ENCODE data around the gene LMNTD2. TPM values are rescaled to one million over a fixed set of nuclear protein-coding genes. Genes with fewer than 3 reads are reported as not detected.
"Not testable (repeated sequence)": the region's sequence is repeated elsewhere in the genome, so short reads cannot be mapped to it uniquely, and the experiment has no call there.

Gene LMNTD2
- total RNA-seq, 1 donor from 2014 or later, result 0.47 TPM

DNA sequence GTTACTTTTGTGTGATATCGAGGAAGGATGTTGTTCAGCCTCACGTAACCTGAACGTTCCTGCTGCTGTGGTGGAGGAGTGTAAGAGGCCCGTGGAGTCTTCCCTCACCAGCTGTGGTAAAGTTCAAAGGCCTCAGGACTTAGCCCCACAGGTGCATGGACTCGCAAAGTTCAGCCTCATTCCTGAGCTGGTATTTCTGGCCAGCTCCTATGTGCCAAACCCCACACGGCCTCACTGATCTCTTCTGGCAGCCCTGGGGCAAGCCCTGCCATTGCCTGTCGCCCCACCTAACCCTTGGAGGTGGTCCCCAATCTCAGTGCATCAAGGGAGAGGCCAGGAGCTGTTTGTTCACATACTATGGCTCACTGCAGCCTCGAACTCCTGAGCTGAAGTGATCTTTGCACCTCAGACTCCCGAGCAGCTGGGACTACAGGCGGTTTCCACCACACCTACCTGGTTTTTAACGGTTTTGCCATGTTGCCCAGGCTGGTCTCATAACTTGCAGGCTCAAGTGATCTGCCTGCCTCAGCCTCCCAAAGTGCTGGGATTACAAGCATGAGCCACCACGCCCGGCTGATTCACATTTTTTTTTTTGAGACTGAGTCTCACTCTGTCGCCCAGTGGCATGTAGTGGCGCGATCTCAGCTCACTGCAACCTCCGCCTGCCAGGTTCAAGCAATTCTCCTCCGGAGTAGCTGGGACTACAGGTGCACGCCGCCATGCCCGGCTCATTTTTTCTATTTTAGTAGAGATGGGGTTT lies 17.9 kb upstream of the LMNTD2 start:
- DNase-seq, result no peak
- peaks cover 4% of the 10 kb centered on the region for H3K27me3 Mint-ChIP-seq
- peaks cover 14% of the 10 kb centered on the region for H3K36me3 Mint-ChIP-seq (ENCODE audit: low read depth)
- peak overlapping the region; percentile 53 for H3K27ac Mint-ChIP-seq
- peaks cover 34% of the 10 kb centered on the region for H3K4me1 Mint-ChIP-seq
- no peaks in the 10 kb centered on the region for H3K9me3 Mint-ChIP-seq
- intact Hi-C loops (cut with micrococcal nuclease), result loop anchor here (5.0 kb wide), 3 partner anchors 39 to 219 kb away; partner anchors contain the start of genes IRF7 and SLC25A22
- H3K4me3 Mint-ChIP-seq, result peak overlapping the region; percentile 84

DNA sequence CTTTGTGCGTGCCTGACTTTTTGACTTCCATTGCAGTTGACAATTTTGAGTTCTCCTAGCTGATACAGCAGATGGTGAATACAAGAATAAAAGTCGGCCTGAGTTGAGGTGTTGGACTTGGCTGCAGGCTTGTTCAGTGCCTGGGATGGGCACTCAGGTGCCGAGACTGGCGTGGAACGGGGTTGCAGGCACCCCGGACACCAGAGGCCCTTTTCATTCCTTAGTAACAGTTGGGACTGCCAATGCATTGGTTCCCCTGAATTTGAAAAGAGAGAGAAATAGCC lies 17.0 kb upstream of the LMNTD2 start:
- intact Hi-C loops (cut with micrococcal nuclease), result loop anchor here (2.0 to 5.0 kb wide), 4 partner anchors 17 to 220 kb away; partner anchors contain the start of genes IRF7, LMNTD2, RASSF7 and SLC25A22
- Mint-ChIP-seq H3K4me1 (peaks cover 34% of the 10 kb centered on the region), H3K27ac (peak overlapping the region; percentile 85)

DNA sequence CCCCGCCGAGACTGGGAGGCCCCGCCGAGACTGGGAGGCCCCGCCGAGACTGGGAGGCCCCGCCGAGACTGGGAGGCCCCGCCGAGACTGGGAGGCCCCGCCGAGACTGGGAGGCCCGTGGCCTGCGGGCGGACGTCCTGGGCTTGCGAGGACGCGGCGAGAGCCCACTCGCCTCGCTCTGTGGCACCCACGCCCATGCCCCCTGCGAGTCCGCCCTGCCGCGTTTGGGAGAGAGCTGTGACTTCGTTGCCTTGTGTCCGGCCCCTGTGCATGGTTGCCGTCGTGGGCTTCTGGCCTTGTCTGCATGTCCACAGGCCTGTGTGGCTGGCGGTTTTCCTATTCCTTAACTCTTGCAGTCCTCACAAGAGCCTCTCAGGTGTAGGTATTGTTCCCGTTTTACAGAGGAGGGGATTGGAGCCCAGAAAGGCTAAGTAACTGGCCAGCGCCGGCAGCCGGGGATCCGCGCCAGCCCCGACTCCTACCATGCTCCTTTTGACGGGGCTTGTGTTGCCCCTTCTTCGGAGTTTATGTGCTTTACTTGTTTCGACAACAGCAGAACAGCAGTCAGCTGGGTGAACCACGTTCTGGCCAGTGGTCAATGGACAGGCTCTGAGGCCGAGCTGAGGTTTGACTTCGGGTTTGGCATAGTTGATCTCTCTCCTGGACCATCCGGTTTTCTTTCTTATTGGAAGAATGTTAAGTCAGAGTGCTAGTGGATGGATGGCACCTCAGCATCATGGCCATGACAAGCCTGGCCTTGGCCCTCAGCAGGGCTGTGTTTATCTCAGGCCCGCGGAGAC lies 16.5 kb upstream of the LMNTD2 start:
- peaks cover 34% of the 10 kb centered on the region for H3K4me1 Mint-ChIP-seq

More for the DNA sequence above, 17.0 kb upstream of the LMNTD2 start:
- DNase-seq, result no peak
- Mint-ChIP-seq H3K4me3 (peak overlapping the region; percentile 84), H3K9me3 (no peaks in the 10 kb centered on the region), H3K27me3 (peaks cover 4% of the 10 kb centered on the region), H3K36me3 (ENCODE audit: low read depth) (peaks cover 11% of the 10 kb centered on the region)

DNA sequence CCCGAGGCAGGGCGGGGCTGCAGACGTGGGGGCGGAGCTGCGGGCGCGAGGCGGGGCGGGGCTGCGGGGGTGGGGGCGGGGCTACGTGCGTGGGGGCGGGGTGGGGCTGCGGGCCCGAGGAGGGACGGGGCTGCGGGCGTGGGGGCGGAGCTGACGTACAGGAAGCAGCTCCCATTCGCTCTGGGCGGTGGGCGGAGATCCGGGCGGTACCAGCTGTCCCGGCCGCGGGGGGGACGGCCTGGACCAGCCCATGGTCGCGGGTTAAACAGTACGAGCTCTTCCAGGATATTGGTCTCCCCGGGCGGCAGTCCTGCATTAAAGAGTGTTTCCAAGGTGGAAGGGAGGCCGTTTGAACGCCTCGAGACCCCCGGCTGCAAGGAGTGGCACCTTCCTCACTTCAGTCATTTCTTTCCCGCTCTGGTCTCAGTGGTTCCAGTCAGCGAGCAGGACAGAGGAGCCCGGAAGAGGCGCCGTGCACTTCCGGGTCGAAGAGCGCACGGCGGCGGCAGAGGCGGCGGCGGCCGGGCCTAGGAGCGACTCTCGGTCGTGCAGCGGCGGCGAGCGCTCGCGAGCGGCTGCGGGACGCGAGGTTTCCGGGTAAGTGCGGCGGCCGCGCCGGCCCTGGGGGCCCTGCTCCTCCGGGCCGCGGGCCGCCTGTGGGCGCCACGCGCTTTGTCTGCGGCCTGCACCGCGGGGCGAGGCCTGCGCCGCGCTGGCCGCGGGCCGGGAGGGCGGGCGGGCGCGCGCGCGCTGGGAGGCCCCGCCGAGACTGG lies 15.6 kb upstream of the LMNTD2 start, which contains the start of gene PHRF1:
Gene PHRF1 (plus strand): TSS at position 475 of the 773 bp plus-strand sequence. CDS start 5,043 bp downstream, outside the sequence.
- peak; percentile 98 for DNase-seq
- intact Hi-C loops (cut with micrococcal nuclease), result loop anchor here (1.0 to 5.0 kb wide), 8 partner anchors 8 to 221 kb away; partner anchors contain the start of genes DEAF1, IRF7, LMNTD2 and RASSF7
- Mint-ChIP-seq H3K27ac (peak within 1 kb of the TSS; percentile 96), H3K9me3 (no peaks in the 10 kb centered on the region), H3K27me3 (peaks cover 4% of the 10 kb centered on the region), H3K4me3 (peak within 1 kb of the TSS; percentile 87), H3K4me1 (peaks cover 34% of the 10 kb centered on the region), H3K36me3 (ENCODE audit: low read depth) (peaks cover 8% of the 10 kb centered on the region)

More for the DNA sequence above, 16.5 kb upstream of the LMNTD2 start:
- H3K27me3 Mint-ChIP-seq, result peaks cover 4% of the 10 kb centered on the region
- H3K36me3 Mint-ChIP-seq (ENCODE audit: low read depth), result peaks cover 11% of the 10 kb centered on the region
- peak overlapping the region; percentile 84 for H3K4me3 Mint-ChIP-seq
- intact Hi-C loops (cut with micrococcal nuclease), result loop anchor here (1.0 to 5.0 kb wide), 8 partner anchors 9 to 220 kb away; partner anchors contain the start of genes DEAF1, IRF7, LMNTD2 and RASSF7
- peak overlapping the region; percentile 85 for H3K27ac Mint-ChIP-seq
- H3K9me3 Mint-ChIP-seq, result no peaks in the 10 kb centered on the region
- peak; percentile 75 for DNase-seq

- Mint-ChIP-seq H3K27me3 (peaks cover 4% of the 10 kb centered on the region), H3K4me1 (peaks cover 32% of the 10 kb centered on the region), H3K27ac (peak overlapping the region; percentile 7), H3K4me3 (peak overlapping the region; percentile 85), H3K36me3 (ENCODE audit: low read depth) (peaks cover 6% of the 10 kb centered on the region), H3K9me3 (no peaks in the 10 kb centered on the region)
- DNase-seq, result peak; percentile 90
- intact Hi-C loops (cut with micrococcal nuclease), result loop anchor here (5.0 kb wide), 3 partner anchors 42 to 222 kb away; partner anchors contain the start of genes IRF7 and SLC25A22
These were observed 14.9 kb upstream of the LMNTD2 start for GRCh38 chr11:575313-575995.

DNA sequence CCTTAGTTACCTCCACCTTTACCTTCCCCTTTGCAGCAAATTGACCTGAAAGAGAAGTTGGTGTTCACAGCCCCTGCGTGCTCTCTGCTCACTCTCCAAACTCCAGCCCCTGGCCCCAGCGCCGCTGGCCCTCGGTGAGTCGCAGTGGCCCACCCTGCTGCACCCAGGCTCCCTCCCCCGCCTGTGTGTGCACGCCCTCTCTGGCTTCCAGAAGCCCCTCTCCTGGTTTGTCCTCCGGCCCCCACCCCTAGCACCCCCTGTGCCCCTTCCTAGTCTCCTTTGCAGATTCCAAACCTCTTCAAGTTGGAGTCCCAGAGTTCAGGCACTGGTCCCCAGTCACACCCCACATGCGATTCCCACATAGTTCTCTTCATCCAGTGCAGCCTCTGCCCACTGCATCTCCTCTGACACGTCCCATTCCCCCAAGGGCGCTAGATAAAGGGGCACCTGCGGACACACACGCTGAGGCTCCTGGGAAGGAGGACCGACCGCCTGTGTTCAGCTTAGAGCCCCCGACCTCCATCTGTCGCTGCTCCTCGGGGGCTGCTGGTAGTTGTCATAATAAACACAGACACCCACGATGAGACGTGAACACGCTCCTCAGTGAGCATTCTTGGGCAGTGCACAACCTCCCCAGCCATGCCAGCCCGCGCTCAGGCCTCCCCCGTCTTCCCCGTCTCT lies 14.2 kb upstream of the LMNTD2 start:
- no peak for DNase-seq
- Mint-ChIP-seq H3K27ac (peak overlapping the region; percentile 7), H3K4me3 (peak overlapping the region; percentile 85), H3K36me3 (ENCODE audit: low read depth) (peaks cover 6% of the 10 kb centered on the region), H3K4me1 (peaks cover 32% of the 10 kb centered on the region), H3K27me3 (peaks cover 4% of the 10 kb centered on the region), H3K9me3 (no peaks in the 10 kb centered on the region)
- intact Hi-C loops (cut with micrococcal nuclease), result loop anchor here (5.0 kb wide), 3 partner anchors 43 to 223 kb away; partner anchors contain the start of genes IRF7 and SLC25A22

DNA sequence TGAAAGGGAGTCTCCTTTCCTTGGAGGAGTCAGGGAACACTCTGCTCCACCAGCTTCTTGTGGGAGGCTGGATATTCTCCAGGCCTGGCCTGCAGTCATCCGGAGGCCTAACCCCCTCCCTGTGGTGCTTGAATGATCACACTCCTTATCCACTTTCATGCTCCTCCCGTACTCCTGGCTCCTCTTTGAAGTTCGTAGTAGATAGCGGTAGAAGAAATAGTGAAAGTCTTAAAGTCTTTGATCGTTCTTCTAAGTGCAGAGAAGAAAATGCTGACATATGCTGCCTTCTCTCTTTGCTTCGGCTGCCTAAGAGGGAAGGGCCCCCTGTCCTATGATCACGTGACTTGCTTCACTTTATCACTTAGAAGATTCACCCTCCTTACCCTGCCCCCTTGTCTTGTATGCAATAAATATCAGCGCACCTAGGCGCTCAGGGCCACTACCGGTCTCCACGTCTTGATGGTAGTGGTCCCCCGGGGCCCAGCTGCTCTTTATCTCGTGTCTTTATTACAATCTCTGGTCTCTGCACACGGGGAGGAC lies 13.6 kb upstream of the LMNTD2 start:
- peak overlapping the region; percentile 32 for H3K27ac Mint-ChIP-seq

GRCh38 chr11:573146-573759 lies 12.7 kb upstream of the LMNTD2 start:
- intact Hi-C loops (cut with micrococcal nuclease), result no loop called here
- Mint-ChIP-seq H3K4me3 (no peak overlapping the region), H3K36me3 (ENCODE audit: low read depth) (peaks cover 4% of the 10 kb centered on the region)

More for the DNA sequence above, 13.6 kb upstream of the LMNTD2 start:
- H3K9me3 Mint-ChIP-seq; H3K27me3 Mint-ChIP-seq; intact Hi-C loops (cut with micrococcal nuclease); H3K36me3 Mint-ChIP-seq (ENCODE audit: low read depth): not testable (repeated sequence)
- peak; percentile 73 for DNase-seq
- Mint-ChIP-seq H3K4me1 (peaks cover 27% of the 10 kb centered on the region), H3K4me3 (peak overlapping the region; percentile 85)

DNA sequence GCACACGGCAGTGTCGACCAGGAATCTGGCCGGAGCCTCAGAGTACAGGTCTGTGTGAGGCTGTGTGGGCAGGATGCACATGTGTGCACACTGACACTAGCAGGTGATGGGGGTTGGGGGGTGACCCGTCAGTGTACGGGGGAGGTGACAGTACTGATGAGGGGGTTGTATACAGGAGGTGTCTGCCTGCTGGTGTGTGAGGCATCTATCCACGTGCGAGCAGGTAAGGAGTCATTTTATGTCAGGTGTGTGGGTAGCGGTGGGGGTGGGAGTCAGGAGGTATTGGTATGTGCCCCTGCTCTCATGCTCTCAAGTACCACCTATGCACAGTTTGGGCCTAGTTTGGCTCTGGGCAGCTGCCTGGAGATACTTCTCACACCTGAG lies 11.3 kb upstream of the LMNTD2 start:
- peaks cover 7% of the 10 kb centered on the region for H3K36me3 Mint-ChIP-seq (ENCODE audit: low read depth)
- intact Hi-C loops (cut with micrococcal nuclease), result no loop called here
- DNase-seq, result no peak
- H3K4me1 Mint-ChIP-seq, result peaks cover 23% of the 10 kb centered on the region
- H3K9me3 Mint-ChIP-seq, result no peaks in the 10 kb centered on the region
- H3K27me3 Mint-ChIP-seq, result peaks cover 4% of the 10 kb centered on the region
- no peak overlapping the region for H3K4me3 Mint-ChIP-seq
- H3K27ac Mint-ChIP-seq, result no peak overlapping the region

More at GRCh38 chr11:573146-573759, 12.7 kb upstream of the LMNTD2 start:
- Mint-ChIP-seq H3K27ac (no peak overlapping the region), H3K9me3 (no peaks in the 10 kb centered on the region), H3K27me3 (peaks cover 4% of the 10 kb centered on the region), H3K4me1 (peaks cover 21% of the 10 kb centered on the region)
- no peak for DNase-seq

- Mint-ChIP-seq H3K9me3 (no peaks in the 10 kb centered on the region), H3K4me3 (peak overlapping the region; percentile 85), H3K27ac (peak overlapping the region; percentile 81), H3K27me3 (peaks cover 2% of the 10 kb centered on the region), H3K36me3 (ENCODE audit: low read depth) (peaks cover 13% of the 10 kb centered on the region), H3K4me1 (peaks cover 17% of the 10 kb centered on the region)
- DNase-seq, result no peak
- intact Hi-C loops (cut with micrococcal nuclease), result loop anchor here (2.0 kb wide), 1 partner anchor 63 kb away; the partner anchor contains the start of gene RNH1
These were observed 8.8 kb upstream of the LMNTD2 start for GRCh38 chr11:569158-569885.

Data from activated CD4-positive, alpha-beta T cell treated with anti-CD3 and anti-CD28 coated beads, Interleukin-2, amount 10 ng/mL, durations not matched to agents 24 days and 14 days (primary cell).